Uterus (tissue), 2 donors: ENCODE results near the gene CAPN7.

Experiments
- POLR2A ChIP-seq, 2 donors: fragments of 450-650 bp; IDR thresholded peaks; one replicate each; pipeline ENCODE4 v1.6.1; 2016; ENCODE audit warnings: antibody characterized with exemption in 2 of 2, mild to moderate bottlenecking in 1 of 2, moderate library complexity in 1 of 2
- TF ChIP-seq, protein P1 (sequence below), 4 experiments: fragments of 200-600 bp in 2 of 4; fragments of 450-650 bp in 2 of 4; sonication (generic) in 2 of 4; IDR thresholded peaks; one replicate each; pipeline ENCODE4 v1.5.1; 2016 to 2019; ENCODE audit warnings: antibody characterized with exemption in 4 of 4, mild to moderate bottlenecking in 2 of 4, moderate library complexity in 1 of 4

DNA sequence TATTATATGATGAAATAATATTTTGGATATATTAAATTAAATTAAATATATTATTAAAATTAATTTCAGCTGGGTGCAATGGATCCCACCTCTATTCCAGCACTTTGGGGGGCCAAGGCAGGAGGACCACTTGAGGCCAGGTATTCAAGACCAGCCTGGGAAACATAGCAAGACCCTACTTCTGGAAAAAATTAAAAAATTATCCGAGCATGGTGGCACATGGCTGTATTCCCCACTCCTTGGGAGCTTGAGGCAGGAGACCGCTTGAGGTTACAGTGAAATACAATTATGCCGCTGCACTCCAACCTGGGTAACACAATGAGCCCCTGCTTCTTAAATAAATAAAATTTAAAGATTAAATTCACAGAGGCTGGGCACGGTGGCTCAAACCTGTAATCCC lies 65.0 kb downstream of the CAPN7 start:
- TF ChIP-seq, protein P1, sequence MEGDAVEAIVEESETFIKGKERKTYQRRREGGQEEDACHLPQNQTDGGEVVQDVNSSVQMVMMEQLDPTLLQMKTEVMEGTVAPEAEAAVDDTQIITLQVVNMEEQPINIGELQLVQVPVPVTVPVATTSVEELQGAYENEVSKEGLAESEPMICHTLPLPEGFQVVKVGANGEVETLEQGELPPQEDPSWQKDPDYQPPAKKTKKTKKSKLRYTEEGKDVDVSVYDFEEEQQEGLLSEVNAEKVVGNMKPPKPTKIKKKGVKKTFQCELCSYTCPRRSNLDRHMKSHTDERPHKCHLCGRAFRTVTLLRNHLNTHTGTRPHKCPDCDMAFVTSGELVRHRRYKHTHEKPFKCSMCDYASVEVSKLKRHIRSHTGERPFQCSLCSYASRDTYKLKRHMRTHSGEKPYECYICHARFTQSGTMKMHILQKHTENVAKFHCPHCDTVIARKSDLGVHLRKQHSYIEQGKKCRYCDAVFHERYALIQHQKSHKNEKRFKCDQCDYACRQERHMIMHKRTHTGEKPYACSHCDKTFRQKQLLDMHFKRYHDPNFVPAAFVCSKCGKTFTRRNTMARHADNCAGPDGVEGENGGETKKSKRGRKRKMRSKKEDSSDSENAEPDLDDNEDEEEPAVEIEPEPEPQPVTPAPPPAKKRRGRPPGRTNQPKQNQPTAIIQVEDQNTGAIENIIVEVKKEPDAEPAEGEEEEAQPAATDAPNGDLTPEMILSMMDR (IDR thresholded peaks at IDR 0.05) = no peak
- no peak for TF ChIP-seq POLR2A (IDR thresholded peaks at IDR 0.05)
